Measurements from ENCODE around the gene CEND1.
"Not testable (repeated sequence)": the region's sequence is repeated elsewhere in the genome, so short reads cannot be mapped to it uniquely, and the experiment has no call there.

Gene CEND1

DNA sequence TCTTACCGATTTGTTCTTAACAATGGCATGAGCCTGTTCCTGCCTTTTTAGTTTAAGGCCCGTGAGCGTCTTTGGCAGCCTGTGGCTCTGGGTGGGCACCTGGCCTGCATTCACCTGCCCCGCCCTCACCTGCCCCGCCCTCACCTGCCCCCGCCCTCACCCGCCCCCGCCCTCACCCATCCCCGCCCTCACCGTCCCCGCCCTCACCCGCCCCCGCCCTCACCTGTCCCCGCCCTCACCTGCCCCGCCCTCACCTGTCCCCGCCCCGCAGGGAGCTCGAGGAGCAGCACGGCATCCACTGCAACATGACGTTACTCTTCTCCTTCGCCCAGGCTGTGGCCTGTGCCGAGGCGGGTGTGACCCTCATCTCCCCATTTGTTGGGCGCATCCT, 26.8 kb downstream of the CEND1 start:
- no peak for DNase-seq

DNA sequence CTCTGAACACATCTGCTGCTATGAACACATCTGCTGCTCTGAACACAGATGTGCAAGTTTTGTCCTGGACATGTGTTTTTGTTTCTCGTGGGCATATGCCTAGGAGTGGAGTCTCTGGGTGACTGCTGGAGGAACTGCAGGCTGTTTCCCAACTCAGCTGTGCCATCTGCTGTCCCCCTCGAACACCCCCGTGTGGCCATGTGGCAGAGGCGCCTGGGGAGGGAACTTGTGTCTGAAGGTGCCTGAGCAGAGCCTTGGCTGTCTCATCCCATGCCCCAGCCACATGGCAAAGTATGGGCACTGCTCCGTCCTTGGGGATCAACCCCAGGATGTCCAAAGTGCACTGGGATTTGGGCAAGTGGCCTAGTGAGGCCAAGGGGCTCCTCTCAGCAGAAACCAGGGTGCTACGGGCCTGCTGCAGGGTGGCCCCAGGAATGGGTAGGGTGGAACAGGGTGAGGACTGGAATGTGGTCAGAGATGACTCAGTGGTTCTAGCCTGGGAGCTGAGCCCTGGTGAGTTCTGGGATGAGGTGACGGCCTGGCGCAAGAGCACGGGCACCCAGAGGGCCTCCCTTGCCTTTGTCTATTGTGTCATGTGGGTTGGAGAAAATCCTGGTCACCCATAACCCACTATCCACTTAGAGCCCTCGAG, 27.3 kb downstream of the CEND1 start:
- DNase-seq = no peak

- DNase-seq = no peak
Measured at GRCh38 chr11:761526-762108, 28.3 kb downstream of the CEND1 start.

DNA sequence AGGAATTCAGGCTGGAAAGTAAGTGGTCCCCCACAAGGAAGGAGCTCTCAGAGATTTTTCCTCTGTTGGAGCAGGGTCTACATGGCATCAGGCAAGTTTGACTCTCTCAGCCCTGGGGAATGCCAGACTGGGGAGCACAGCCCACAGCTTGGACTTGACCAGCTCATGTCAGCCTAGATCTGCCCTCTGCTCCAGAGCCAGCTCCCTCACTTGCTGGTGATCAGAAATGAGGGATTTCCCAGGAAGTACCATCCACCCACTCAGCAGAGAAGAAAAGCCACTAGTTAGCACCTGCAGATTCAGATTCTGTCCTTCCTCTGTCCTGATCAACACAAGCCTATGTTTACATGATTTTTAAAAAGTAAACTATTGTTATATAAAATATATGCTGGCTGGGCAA, 29.7 kb downstream of the CEND1 start:
- no peak for DNase-seq

DNA sequence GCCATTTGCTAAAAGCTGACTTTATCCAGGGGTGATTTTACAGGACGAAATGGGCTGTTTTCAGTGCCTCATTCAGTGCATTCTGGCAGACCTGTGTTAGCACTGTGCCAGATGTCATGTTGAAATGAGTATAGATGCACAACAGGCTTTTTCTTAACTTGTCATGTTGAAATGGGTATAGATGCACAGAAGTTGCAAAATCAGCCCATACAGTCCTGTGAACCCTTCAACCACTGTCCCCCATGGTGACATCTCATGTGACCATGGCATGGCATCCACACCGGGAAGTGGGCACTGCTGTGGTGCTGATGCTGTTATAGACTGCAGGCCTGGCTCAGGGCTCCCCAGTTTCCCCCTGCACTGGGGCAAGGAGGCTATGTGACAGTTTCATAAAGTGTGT, 40.2 kb downstream of the CEND1 start:
- no peak for DNase-seq

- DNase-seq = no peak
Measured at GRCh38 chr11:748007-748359, 41.9 kb downstream of the CEND1 start.

- DNase-seq = peak; percentile 52
Measured at GRCh38 chr11:747158-748006, 42.5 kb downstream of the CEND1 start, which contains the start of gene TALDO1. TALDO1 (plus strand) TSS chr11:747464; CDS start chr11:747482, 18 bp downstream.

DNA sequence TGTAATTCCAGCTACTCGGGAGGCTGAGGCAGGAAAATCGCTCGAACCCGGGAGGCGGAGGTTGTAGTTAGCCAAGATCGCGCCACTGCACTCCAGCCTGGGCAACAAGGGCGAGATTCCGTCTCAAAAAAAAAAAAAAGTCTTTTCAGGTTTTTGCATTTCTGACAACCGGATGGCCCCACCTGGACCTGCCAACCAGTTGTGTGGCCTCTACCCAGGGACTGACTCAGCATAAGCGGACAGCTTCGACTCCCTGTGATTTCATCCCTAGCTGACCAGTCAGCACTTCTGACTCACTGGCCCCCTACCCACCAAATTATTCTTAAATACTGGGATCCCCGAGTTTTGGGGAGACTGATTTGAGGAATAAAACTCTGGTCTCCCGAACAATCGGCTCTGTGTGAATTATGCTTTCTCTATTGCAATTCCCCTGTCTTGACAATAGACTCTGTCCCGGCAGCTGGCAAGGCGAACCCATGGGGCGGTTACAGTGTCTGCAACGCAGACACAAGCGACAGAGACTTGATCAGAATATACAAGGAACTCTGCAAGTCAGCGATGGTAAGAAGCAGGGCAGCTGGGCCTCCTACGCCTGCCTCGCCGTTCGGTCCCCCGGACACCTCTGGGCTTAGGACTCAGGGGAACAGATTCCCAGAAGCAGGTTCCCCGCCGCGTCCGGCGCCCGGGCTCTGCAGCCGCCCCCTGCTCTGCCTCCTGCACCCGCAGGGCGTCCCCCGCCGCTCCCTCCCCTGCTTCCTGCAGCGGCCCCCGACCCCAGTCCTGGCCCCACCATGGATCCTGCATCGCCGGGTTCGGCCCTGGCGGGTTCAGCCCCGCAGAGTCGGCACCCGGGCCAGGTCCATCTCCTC, 43.4 kb downstream of the CEND1 start:
- DNase-seq = no peak

- DNase-seq = no peak
Measured at GRCh38 chr11:745428-745827, 44.5 kb downstream of the CEND1 start.

GRCh38 chr11:742571-743201, 47.2 kb downstream of the CEND1 start:
- no peak for DNase-seq

DNA sequence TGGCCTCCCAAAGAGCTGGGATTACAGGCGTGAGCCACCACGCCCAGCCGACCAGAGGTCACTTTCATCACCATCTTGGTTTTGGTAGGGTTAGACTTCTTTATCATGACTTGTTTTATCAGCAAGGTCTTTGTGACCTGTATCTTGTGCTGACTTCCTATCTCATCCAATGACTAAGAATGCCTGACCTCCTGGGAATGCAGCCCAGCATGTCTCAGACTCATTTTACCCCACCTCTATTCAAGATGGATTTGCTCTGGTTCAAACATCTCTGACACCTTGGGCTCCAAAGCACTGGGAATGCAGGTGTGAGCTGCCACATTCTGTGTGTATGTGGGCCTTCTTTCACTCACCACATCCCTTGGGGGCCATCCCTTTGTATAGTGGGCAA, 47.7 kb downstream of the CEND1 start:
- no peak for DNase-seq

- not testable (repeated sequence) for DNase-seq
Measured at GRCh38 chr11:737899-738298, 52.0 kb downstream of the CEND1 start.

- no peak for DNase-seq
Measured at GRCh38 chr11:737366-737765, 52.5 kb downstream of the CEND1 start.

Measured in DMS79 (cell line).